Loucy (cell line): ENCODE data around the gene KLHL17.

Source experiments
- H2AFZ ChIP-seq: fragments of 200-600 bp; sonication (generic); 2 replicates; pipeline ENCODE4 v1.6.0; 2016; ENCODE audit warnings: antibody characterized with exemption, mild to moderate bottlenecking, low read length, moderate library complexity
- H3F3A ChIP-seq: fragments of 200-600 bp; 2 replicates; pipeline ENCODE4 v1.6.0; 2016; ENCODE audit warnings: antibody characterized with exemption, low read depth, mild to moderate bottlenecking
- H3K27me3 ChIP-seq: fragments of 200-600 bp; sonication (generic); 2 replicates; pipeline ENCODE4 v1.6.1; 2014; ENCODE audit warnings: low read length, mild to moderate bottlenecking; ENCODE audit not compliant: insufficient read depth, poor library complexity, severe bottlenecking
- H3K36me3 ChIP-seq: fragments of 200-600 bp; sonication (generic); 2 replicates; pipeline ENCODE4 v1.6.1; 2016; ENCODE audit warnings: low read length; ENCODE audit not compliant: insufficient read depth
- H3K4me1 ChIP-seq: fragments of 200-600 bp; sonication (generic); 2 replicates; pipeline ENCODE4 v1.5.1; 2014; ENCODE audit warnings: low read length, mild to moderate bottlenecking; ENCODE audit not compliant: insufficient read depth, poor library complexity, severe bottlenecking
- H3K4me2 ChIP-seq: fragments of 200-600 bp; sonication (generic); 2 replicates; pipeline ENCODE4 v1.6.0; 2014; ENCODE audit warnings: antibody characterized with exemption, low read length, low read depth, mild to moderate bottlenecking; ENCODE audit not compliant: poor library complexity, severe bottlenecking
- H3K4me3 ChIP-seq: fragments of 200-600 bp; sonication (generic); 2 replicates; pipeline ENCODE4 v1.5.1; 2014; ENCODE audit warnings: low read length, mild to moderate bottlenecking, mixed read lengths; ENCODE audit not compliant: poor library complexity, severe bottlenecking
- H3K79me2 ChIP-seq: fragments of 200-600 bp; sonication (generic); 2 replicates; pipeline ENCODE4 v1.6.1; 2014; ENCODE audit warnings: low read length; ENCODE audit not compliant: insufficient read depth
- H3K9ac ChIP-seq: fragments of 200-600 bp; sonication (generic); 2 replicates; pipeline ENCODE4 v1.6.0; 2014; ENCODE audit warnings: mild to moderate bottlenecking, low read depth, low read length, moderate library complexity; ENCODE audit not compliant: poor library complexity, severe bottlenecking
- H3K9me2 ChIP-seq: fragments of 200-600 bp; sonication (generic); replicated peaks from 2 replicates; pipeline ENCODE4 v1.6.1; 2016; ENCODE audit warnings: low read depth, low read length, mixed read lengths
- H3K9me3 ChIP-seq: fragments of 200-600 bp; sonication (generic); 2 replicates; pipeline ENCODE4 v1.6.1; 2014; ENCODE audit warnings: mild to moderate bottlenecking, antibody characterized with exemption, low read length, low read depth; ENCODE audit not compliant: insufficient read depth
- H4K20me1 ChIP-seq: fragments of 200-600 bp; sonication (generic); 2 replicates; pipeline ENCODE4 v1.6.0; 2014; ENCODE audit warnings: antibody characterized with exemption, low read length, mild to moderate bottlenecking; ENCODE audit not compliant: insufficient read depth, poor library complexity, severe bottlenecking
- EZH2phosphoT487 ChIP-seq: fragments of 200-600 bp; IDR thresholded peaks from 2 replicates; pipeline ENCODE4 v1.6.1; 2018; ENCODE audit warnings: antibody characterized with exemption, mild to moderate bottlenecking, moderate library complexity, borderline replicate concordance
- TF ChIP-seq, protein P1 (sequence below): fragments of 200-600 bp; sonication (generic); conservative IDR thresholded peaks from 2 replicates; pipeline ENCODE4 v1.5.1; 2014; ENCODE audit warnings: mild to moderate bottlenecking, antibody characterized with exemption, low read length

The KLHL17 gene

DNA sequence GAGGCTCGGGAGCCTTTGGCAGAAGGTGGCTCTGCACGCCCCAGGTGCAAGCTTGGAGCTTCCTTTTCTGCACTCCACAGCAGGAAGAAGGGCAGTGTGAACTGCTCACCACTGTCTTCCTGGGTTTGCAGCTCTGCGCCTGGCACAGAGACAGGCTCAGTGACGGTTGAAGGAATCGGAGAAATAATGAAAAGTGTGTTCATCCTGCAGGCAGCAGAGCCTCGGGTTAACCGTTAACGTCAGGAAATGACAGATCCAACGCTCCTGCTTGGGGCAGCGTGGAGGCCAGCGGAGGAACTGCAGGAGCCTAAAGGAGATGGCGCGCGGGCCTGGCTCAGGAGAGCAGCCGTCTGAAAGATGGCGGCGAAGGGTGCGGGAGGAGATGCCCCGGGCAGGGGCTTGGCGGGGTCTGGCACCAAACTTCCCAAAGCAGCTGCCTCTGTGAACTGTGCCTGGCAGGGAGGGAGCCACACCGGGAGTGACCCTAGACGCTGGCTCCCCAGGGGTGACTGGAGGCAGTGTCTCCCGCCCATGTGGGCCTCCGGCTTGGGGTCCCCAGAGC is 47.6 kb upstream of the KLHL17 start:
- H3K27me3 ChIP-seq, result no peaks in the 10 kb centered on the region
- TF ChIP-seq, protein P1, sequence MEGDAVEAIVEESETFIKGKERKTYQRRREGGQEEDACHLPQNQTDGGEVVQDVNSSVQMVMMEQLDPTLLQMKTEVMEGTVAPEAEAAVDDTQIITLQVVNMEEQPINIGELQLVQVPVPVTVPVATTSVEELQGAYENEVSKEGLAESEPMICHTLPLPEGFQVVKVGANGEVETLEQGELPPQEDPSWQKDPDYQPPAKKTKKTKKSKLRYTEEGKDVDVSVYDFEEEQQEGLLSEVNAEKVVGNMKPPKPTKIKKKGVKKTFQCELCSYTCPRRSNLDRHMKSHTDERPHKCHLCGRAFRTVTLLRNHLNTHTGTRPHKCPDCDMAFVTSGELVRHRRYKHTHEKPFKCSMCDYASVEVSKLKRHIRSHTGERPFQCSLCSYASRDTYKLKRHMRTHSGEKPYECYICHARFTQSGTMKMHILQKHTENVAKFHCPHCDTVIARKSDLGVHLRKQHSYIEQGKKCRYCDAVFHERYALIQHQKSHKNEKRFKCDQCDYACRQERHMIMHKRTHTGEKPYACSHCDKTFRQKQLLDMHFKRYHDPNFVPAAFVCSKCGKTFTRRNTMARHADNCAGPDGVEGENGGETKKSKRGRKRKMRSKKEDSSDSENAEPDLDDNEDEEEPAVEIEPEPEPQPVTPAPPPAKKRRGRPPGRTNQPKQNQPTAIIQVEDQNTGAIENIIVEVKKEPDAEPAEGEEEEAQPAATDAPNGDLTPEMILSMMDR, result no peak
- TF ChIP-seq EZH2phosphoT487, result no peak
- no peaks in the 10 kb centered on the region for H3K9me3 ChIP-seq
- H3K4me1 ChIP-seq, result peaks cover 8% of the 10 kb centered on the region
- no peaks in the 10 kb centered on the region for H3F3A ChIP-seq
- no peak overlapping the region for H3K4me3 ChIP-seq
- H3K36me3 ChIP-seq, result no peaks in the 10 kb centered on the region
- H2AFZ ChIP-seq, result no peak overlapping the region
- peak overlapping the region; percentile 15 for H3K4me2 ChIP-seq
- H3K9ac ChIP-seq, result no peak overlapping the region
- H4K20me1 ChIP-seq, result no peaks in the 10 kb centered on the region
- no peaks in the 10 kb centered on the region for H3K79me2 ChIP-seq
- no peaks in the 10 kb centered on the region for H3K9me2 ChIP-seq

DNA sequence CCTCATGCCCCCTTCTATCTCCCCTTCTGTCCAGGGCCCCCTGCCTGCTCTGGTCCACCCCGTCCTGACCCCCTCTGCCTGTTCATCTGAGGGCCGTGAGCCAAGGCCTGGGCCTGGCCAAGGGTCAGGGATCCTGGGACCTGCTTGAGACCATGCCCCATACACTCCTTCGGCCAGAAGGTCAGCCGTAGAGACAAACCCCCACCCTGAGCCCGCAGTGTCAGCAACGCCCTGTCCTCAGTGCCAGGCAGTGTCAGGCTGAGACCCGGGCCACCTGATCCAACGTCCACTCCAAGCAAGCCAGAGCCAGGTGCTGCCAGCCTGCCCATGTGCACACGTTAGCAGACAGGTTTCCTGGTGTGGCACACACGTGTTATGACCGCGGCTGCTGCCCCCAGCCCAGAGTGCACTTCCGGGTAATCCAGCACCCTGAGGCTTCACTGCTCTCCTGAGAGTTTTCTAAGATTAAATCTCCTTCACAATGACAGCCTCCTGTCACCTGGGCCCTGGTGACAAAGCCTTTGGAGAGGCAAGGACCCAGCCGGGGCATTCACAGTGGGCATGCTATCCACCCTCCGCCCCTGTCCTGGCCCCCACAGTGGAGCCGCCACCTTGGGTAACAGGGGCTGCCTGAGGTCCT is 46.8 kb upstream of the KLHL17 start:
- Histone ChIP-seq H3K9me2 (no peaks in the 10 kb centered on the region), H3K9me3 (no peaks in the 10 kb centered on the region), H4K20me1 (no peaks in the 10 kb centered on the region), H3F3A (no peaks in the 10 kb centered on the region), H3K4me3 (no peak overlapping the region), H3K27me3 (no peaks in the 10 kb centered on the region), H3K79me2 (no peaks in the 10 kb centered on the region), H3K4me2 (no peak overlapping the region), H3K4me1 (peaks cover 8% of the 10 kb centered on the region), H3K36me3 (no peaks in the 10 kb centered on the region), H2AFZ (no peak overlapping the region), H3K9ac (no peak overlapping the region)
- TF ChIP-seq, protein P1, result no peak
- no peak for TF ChIP-seq EZH2phosphoT487

DNA sequence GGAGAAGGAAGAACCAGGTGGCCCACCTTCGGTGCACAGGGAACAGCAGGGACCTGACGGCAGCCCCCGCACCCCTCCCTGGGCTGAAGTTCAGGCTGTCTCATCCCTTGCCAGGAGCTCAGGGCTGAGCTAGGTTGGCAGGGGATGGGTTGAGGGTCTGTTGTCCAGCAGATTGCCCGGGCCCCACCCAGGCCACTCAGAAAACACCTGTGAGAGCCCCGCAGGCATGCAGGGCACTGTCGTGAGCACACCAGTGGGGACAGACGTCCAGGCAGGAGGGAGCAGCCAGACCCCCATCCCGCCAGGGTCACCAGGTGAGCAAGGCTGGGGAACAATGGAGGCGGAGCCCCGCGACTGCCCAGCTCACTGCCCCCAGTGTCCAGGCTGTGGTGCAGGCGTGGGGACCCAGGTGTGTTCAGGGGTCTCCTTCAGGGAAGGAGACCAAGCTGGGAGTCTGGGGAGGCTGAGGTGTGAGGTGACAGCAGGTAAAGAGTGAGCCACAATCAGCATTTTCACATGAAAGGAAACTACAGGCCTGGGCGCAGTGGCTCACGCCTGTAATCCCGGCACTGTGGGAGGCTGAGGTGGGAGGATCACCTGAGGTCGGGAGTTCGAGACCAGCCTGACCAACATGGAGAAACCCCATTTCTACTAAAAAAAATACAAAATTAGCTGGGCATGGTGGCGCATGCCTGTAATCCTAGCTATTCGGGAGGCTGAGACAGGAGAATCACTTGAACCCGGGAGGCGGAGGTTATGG is 46.1 kb upstream of the KLHL17 start:
- H3K4me1 ChIP-seq, result peaks cover 8% of the 10 kb centered on the region
- no peaks in the 10 kb centered on the region for H3K27me3 ChIP-seq

More for the DNA sequence above, 46.1 kb upstream of the KLHL17 start:
- no peaks in the 10 kb centered on the region for H3K9me3 ChIP-seq
- H3K4me2 ChIP-seq, result no peak overlapping the region
- no peaks in the 10 kb centered on the region for H3K36me3 ChIP-seq
- H3K79me2 ChIP-seq, result no peaks in the 10 kb centered on the region
- no peak for TF ChIP-seq EZH2phosphoT487
- TF ChIP-seq, protein P1, result no peak
- H3F3A ChIP-seq, result no peaks in the 10 kb centered on the region
- H3K9me2 ChIP-seq, result no peaks in the 10 kb centered on the region
- H2AFZ ChIP-seq, result no peak overlapping the region
- H3K9ac ChIP-seq, result no peak overlapping the region
- no peaks in the 10 kb centered on the region for H4K20me1 ChIP-seq
- no peak overlapping the region for H3K4me3 ChIP-seq
